Activated CD4-positive, CD25-positive, alpha-beta regulatory T cell treated with anti-CD3 and anti-CD28 coated beads, Interleukin-2, amount 50 U/mL, for 72 hours (primary cell): Measurements from ENCODE around the gene CHST3.
"Not testable (repeated sequence)": the region's sequence is repeated elsewhere in the genome, so short reads cannot be mapped to it uniquely, and the experiment has no call there.

Experiments used
- DNase-seq: peaks from one replicate; pipeline ENCODE4 v3.0.0; 2021

Gene CHST3

DNA sequence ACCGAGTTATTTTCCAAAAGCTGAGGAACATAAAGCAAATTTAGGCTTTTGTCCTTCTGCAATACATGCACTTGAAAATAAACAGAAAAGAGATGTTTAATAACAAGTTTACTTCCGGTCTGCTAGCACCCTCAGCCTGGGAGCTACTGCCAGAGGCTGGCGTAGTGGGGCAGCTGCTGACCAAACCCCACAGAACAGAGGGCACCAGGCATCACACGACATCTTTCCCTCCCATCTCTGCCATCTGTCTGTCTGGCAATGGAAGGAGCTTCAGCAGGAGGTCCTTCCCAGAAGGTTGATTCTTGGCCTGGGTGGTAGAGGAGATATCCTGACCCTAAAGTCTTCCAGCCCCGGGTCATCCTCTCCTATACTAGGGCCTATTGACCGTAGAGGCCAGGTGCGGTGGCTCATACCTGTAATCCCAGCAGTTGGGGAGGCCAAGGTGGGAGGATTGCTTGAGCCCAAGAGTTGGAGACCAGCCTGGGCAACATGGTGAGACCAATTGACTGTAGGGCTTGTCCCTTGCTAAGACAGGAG lies 47.8 kb downstream of the CHST3 start:
- no peak for DNase-seq

- DNase-seq, result no peak
Observed at GRCh38 chr10:72012796-72013195, 48.6 kb downstream of the CHST3 start.

DNA sequence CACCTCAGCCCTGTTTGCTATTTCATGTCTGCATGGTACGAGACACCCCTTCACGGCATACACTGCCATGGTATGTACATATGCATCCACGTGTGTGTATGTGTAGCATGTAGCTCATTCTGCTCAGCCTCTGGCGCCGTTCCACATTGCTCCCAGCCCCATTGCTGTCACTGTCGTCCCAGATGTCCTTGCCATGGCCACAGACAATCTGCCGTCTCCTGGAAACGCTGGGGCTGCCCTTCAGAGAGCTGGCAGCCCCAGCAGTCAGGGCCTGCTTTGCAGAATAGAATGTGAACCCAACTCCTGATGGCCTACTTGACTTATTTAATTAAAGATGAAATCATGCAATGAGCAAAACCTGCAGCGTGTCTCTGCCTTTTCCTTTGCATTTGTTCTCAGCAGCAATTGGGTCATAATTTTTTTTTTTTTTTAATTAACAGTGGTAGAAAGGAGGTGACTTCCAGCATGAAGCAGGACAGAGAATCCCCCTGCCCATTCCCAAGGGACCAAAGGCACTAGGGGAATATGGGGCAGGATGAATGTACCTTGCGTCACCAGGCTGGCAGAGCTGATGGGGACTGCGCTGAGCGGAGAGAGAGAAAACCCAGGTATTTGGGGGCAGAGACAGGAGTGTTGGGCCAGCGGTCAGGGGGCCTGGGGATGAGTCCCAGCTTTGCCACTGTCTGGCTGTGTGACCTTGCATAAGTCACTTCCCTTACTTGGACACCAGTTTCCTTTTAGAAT lies 49.2 kb downstream of the CHST3 start:
- no peak for DNase-seq

- no peak for DNase-seq
Observed at GRCh38 chr10:72014197-72014596, 50.0 kb downstream of the CHST3 start.

- DNase-seq, result no peak
Observed at GRCh38 chr10:72014785-72015480, 50.7 kb downstream of the CHST3 start.

GRCh38 chr10:72015841-72016240 lies 51.6 kb downstream of the CHST3 start:
- no peak for DNase-seq

GRCh38 chr10:72016608-72017300 lies 52.6 kb downstream of the CHST3 start:
- no peak for DNase-seq

DNA sequence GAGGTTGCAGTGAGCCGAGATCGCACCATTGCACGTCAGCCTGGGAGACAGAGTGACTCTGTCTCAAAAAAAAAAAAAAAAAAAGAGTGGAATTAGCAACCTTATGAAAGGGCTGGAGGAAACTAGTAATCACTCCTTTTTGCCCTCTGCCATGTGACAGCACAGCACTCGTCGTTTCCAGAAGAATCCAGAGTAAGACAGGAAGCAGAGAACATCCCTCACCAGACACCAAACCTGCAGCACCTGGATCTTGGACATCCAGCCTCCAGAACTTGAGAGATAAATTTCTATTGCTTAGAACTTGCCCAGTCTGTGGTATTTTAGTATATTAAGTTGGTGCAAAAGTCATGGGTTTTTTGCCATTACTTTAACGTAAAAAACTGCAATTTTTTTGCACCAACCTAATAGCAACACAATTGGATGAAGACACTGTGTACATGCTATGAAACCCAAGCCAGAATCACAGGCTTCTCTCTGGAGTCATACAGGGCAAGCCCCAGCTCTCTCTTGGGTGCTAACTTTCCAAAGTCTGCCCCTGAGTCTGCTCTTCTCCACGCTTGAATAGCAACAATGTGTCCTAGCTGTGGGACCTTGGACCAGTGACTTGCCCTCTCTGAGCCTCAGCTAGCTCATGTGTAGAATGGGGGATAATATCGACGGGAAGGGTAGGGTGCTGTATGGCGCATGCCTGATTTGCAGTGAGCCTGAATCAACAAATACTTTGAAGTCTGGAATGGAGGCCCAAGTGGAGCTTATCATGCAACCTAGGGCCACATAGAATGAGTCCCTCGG lies 55.1 kb downstream of the CHST3 start:
- DNase-seq, result no peak

DNA sequence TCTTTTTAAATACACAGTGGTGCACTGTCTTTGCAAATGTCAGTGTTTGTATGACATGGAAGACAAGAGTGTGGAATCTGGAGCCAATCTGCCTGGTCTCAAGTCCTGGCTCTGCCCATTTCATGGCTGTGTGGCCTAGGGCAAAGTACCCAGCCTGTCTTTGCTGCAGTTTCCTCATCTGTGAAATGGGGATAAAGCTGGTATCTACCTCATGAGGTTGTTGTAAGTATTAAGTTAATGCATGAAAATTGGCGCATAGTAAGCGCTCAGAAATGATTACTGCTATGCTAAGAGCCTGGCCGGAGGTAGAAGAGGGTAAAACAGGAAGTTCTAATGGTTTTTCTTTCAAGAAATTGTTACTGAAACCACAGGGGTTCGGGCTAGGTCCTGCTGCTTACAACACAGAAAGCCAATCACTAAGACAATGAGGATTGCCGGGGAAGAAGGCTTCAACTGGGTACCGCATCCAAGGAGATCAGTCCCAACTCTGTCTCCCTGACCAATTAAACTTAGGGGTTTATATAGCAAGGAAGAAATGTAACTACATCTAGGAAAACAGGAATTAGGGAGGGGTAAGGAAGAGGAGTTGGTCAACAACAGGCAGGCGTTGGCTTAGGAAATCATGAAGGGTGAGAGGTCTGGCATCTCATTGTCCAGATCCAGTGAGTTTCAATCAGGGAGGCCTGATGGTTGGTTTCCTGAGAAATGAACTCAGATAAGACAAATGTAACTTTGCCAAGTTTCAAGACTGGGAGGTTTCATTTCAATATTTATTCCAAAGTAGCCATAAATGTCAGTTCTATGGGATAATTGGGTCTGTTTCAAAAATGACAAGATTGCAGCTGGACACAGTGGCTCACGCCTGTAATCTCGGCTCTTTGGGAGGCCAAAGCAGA lies 57.0 kb downstream of the CHST3 start:
- no peak for DNase-seq

- DNase-seq, result no peak
Observed at GRCh38 chr10:72022228-72022627, 58.0 kb downstream of the CHST3 start.

DNA sequence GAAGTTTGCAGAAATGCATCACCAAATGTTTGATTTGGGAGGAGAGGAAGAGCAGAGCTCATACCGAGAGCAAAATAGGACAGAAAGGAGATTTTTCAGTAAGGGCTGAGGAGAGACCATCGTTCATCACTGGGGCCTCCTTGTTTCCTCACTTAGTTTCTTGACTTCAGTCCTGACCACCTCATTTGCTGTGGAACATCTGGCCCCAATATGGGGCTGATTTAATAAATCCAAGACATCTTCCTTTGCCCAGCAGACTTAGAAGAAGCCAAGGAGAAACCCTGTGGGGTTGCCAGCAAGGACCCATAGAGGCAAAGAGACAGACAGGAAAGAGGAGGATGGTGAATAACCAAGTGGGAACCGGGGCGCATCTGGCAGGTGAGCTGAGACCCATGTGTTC lies 60.4 kb downstream of the CHST3 start:
- DNase-seq, result no peak

DNA sequence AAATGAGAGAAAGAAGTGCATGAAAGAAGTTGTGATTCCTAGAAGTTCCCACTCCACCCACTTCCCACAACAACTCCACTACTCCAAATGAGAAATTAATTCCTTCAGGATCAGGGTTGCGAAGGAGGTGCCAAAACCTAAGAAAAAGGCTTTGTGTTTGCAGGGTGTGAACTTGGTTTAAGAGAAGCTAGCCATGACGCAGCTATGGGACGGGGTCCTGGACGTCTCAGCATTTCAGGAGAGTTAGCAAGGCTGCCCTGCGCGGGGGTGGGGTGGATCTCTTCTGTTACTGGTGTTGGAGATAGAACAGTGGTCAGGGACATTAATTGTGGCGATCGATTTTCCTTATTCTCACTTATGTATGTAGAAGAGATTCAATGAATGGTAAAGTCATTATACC lies 61.2 kb downstream of the CHST3 start:
- DNase-seq, result no peak

DNA sequence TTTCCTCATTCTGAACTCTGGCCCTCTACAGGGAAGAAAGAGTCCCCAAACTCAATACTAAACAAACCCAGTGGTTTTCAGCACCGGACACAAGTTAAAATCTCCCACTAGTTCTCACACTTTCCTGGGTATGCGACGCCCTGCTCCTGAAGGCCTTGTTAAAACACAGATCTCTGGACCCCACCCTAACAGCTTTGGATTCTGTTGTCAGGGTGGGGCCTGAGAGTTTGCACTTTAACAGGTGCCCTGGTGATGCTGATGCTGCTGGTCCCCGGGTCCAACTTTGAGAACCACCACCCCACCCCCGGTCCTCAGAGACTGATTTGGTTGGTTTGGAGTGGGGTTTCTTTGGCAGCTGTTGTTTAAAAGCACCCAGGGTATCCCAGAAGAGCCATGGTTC lies 61.6 kb downstream of the CHST3 start:
- no peak for DNase-seq

DNA sequence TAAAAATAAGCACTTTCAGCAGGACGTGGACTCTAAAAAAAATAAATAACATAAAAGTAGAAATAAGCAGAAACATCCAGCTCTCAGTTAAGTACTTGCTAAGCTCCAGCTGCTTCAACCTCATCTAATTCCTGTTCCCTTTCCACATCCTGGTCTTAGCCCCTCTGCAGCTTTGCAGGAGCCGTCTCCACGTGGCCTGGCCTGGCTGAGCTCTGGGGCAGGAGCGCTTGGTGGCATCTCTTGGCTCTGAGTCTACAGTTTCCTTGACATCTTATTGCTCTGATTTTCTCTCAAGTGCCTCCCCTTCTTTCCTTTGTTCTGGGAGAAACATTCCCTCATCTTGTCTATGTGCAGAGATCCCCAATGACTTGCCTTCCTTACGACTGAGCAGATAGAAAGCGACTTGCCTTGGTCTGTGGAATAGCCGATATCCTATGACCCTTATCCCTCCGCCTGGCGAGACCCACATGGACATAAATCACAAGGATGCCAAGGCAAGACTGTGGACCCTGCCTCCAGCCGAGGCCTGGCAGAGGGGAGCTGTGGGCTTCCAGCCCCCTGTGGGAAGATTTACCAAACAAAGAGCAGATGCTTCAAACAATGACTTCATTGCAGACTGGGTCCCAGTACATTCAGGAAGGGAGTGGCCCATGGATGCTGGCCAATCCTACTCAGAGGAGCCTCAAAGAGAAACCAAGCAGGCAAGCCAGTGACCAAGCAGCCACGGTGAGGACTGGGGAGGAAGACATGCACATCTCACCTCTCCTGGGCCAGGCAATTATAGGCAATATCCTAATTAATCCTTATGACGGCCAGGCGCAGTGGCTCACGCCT lies 62.3 kb downstream of the CHST3 start:
- DNase-seq, result no peak

- no peak for DNase-seq
Observed at GRCh38 chr10:72027498-72027897, 63.3 kb downstream of the CHST3 start.

DNA sequence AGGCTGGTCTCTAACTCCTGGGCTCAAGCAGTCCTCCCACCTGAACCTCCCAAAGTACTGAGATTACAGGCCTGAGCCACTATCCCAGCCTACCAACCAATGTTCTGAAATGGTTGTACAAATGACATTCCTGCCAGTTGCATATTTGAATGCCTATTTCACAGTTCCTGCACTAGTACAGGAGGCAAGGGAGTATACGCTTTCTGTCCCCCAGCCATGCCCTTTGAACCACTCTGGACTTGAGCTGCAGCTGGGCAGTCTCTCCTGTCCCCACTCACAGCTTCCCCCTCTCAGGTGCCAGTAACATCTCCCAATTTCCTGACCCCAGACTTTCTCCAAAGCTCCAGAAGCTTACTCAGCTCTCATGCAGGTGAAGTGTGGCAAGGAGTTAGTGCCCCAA lies 65.2 kb downstream of the CHST3 start:
- no peak for DNase-seq

DNA sequence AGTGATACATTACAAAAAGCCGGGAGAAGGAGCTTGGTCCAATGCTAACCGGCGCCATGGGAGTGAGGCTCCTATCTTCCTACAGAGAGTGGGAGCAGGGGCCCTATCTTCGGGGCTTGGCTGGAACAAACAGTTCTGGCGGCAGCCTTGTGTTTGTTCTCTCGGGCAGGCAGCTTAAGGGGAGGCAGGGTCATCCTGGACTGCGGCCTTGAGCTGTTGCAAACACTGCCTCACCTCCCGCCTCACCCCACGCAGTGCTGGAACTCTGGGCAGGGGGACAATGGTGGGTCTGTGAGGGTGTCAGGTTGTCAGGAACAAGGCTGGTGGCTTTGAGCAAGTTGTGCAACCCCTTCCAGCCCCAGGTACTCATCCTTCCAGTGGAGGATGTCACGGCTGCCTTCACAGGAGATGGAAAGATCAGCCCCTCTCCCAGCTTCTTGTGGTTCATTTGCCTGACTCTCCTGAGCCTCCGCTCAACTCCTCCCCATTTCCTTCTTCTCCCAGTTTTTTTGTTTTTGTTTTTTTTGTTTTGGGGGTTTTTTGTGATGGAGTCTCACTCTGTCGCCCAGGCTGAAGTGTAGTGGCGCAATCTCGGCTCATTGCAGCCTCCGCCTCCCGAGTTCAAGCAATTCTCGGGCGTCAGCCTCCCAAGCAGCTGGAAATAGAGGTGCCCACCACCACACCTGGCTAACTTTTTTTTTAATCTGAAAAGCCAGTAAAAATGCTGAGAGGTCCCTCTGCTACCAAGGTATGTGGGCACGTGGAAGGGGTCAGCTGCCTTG lies 66.8 kb downstream of the CHST3 start:
- DNase-seq, result no peak

DNA sequence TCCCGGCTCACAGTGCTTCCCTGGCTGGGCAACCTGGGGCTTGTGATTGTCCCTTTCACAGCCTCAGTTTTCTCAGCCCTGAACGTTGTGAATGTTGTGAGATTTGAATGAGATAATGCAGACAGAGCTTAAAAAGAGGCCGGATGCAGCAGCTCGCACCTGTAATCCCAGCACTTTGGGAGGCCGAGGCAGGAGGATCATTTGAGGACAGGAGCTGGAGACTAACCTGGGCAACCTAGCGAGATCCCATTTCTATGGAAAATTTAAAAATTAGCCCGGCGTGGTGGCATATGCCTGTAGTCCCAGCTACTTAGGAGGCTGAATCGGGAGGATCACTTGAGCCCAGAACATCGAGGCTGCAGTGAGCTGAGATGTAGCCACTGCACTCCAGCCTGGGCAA lies 67.5 kb downstream of the CHST3 start:
- DNase-seq, result no peak

- not testable (repeated sequence) for DNase-seq
Observed at GRCh38 chr10:72032409-72033162, 68.4 kb downstream of the CHST3 start.
